Natural killer cell treated with Interleukin-12 subunit alpha and Interleukin-12 subunit beta and Interleukin-15 and Interleukin-18, amount 100 ng/mL, for 72 hours (primary cell): Measurements from ENCODE around the gene SCML1. TPM values are rescaled to one million over a fixed set of nuclear protein-coding genes. Genes with fewer than 3 reads are reported as not detected.

Experiments
- ATAC-seq, 2 donors: fragments of 150-1000 bp; cut with Tn5 transposase in 1 of 2; sonication (Bioruptor Pico), chemical (Tn5 transposase) in 1 of 2; 2 replicates each; pipeline ENCODE4 v1.10.0; 2021
- DNase-seq: peaks from one replicate; pipeline ENCODE4 v3.0.0; 2022; ENCODE audit warnings: low spot score
- H3K27ac Mint-ChIP-seq, 2 donors: 1 replicate in 1 of 2; 2 replicates in 1 of 2; pipeline ENCODE4 v1.8.0; 2022; ENCODE audit warnings: mixed read lengths in 2 of 2, mild to moderate bottlenecking in 1 of 2, moderate library complexity in 1 of 2
- H3K27me3 Mint-ChIP-seq, 2 donors: 1 replicate in 1 of 2; 2 replicates in 1 of 2; pipeline ENCODE4 v1.8.0; 2022; ENCODE audit warnings: mixed read lengths in 2 of 2
- H3K36me3 Mint-ChIP-seq: one replicate; pipeline ENCODE4 v1.8.0; 2022; ENCODE audit warnings: mixed read lengths
- H3K4me1 Mint-ChIP-seq, 2 donors: 1 replicate in 1 of 2; 2 replicates in 1 of 2; pipeline ENCODE4 v1.8.0; 2022; ENCODE audit warnings: low read depth in 2 of 2, mixed read lengths in 2 of 2, mild to moderate bottlenecking in 1 of 2
- H3K4me3 Mint-ChIP-seq: one replicate; pipeline ENCODE4 v1.8.0; 2022; ENCODE audit warnings: mixed read lengths
- H3K9me3 Mint-ChIP-seq: 2 replicates; pipeline ENCODE4 v1.8.0; 2022; ENCODE audit warnings: mixed read lengths
- total RNA-seq, 2 donors: library from RNA; stranded (reverse); gene quantifications; one replicate each; pipeline ENCODE4 v1.2.3, GENCODE V29; 2022

SCML1 gene
- total RNA-seq, 2 donors from 2014 or later = 0.93 to 1.1 TPM

- H3K4me3 Mint-ChIP-seq = no peak overlapping the region
These were observed 17.6 kb upstream of the SCML1 start for GRCh38 chrX:17719711-17720110.

DNA sequence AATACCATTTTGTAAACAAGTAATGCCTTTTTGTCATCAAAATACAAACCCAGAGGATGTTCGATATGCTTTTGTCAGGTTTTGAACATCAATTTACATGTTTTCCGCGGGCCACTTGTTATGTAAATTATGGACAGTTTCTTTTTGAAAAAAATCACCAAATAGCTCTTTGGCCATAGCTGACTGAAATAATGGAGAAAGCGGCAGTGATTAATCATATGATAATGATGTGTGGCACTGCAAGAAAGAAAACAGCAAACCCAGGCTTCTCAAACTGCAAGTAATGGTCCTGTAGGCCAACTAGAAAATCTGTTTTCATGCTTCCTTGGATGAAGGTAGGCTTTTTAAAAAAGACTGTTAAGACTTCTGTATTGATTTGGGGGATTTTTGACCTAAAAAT lies 15.6 kb upstream of the SCML1 start:
- no peaks in the 10 kb centered on the region for H3K9me3 Mint-ChIP-seq
- H3K36me3 Mint-ChIP-seq = no peaks in the 10 kb centered on the region
- H3K27ac Mint-ChIP-seq = no peak overlapping the region
- peaks cover 8 to 16% of the 10 kb centered on the region in 2 donors for H3K27me3 Mint-ChIP-seq
- H3K4me3 Mint-ChIP-seq = no peak overlapping the region
- DNase-seq = no peak
- ATAC-seq = no peak
- no peaks in the 10 kb centered on the region for H3K4me1 Mint-ChIP-seq

More at GRCh38 chrX:17719711-17720110, 17.6 kb upstream of the SCML1 start:
- H3K27ac Mint-ChIP-seq = no peak overlapping the region
- no peaks in the 10 kb centered on the region for H3K36me3 Mint-ChIP-seq
- H3K4me1 Mint-ChIP-seq = no peaks in the 10 kb centered on the region
- H3K27me3 Mint-ChIP-seq = peaks cover 8 to 19% of the 10 kb centered on the region in 2 donors
- DNase-seq (no peak), ATAC-seq (no peak)
- H3K9me3 Mint-ChIP-seq = no peaks in the 10 kb centered on the region

DNA sequence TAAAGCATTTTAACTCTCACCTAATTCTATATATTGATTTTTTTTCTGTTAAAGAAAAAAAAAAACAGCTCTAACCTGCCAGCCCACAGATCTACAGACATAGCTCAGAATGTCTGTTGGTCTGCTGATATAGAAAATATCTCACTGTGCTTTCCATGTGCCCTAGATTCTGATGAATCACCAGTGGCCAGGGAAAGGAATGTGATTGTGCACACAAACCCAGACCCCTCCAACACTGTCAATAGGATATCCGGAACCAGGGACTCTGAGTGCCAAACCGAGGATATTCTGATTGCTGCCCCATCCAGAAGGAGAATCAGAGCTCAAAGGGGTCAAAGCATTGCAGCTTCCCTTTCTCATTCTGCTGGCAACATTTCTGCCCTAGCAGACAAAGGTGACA lies 12.1 kb upstream of the SCML1 start:
- ATAC-seq (no peak), DNase-seq (no peak)
- H3K27ac Mint-ChIP-seq = no peak overlapping the region
- H3K9me3 Mint-ChIP-seq = no peaks in the 10 kb centered on the region
- H3K27me3 Mint-ChIP-seq = peaks cover 14% of the 10 kb centered on the region in 2 donors
- no peaks in the 10 kb centered on the region for H3K4me1 Mint-ChIP-seq
- no peaks in the 10 kb centered on the region for H3K36me3 Mint-ChIP-seq
- H3K4me3 Mint-ChIP-seq = no peak overlapping the region

DNA sequence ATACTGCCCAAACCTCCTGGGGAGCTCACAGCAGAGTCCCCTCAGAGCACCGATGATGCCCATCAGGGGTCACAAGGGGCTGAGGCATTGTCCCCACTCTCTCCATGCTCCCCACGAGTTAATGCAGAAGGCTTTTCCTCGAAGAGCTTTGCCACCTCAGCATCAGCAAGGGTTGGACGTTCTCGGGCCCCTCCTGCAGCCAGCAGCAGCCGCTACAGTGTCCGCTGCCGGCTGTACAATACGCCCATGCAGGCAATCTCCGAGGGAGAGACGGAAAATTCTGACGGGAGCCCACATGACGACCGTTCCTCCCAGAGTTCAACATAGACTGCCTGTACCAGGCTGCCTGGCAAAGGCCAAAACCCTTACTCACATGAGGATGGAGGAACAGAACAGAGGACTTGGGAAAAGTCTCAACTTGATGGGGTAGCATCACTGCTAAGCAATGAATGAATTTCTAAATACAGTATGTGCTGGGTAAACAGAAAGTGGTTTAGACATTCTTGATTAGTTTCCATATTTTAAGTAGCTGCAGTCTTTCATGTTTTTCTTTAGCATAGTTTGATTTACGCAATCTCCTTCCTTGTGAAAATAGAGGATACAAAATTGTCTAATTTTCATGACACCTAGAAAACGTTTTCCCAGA lies 5.0 kb upstream of the SCML1 start:
- Mint-ChIP-seq H3K9me3 (no peaks in the 10 kb centered on the region), H3K36me3 (no peaks in the 10 kb centered on the region), H3K27ac (no peak overlapping the region), H3K27me3 (peaks cover 21 to 23% of the 10 kb centered on the region in 2 donors), H3K4me3 (no peak overlapping the region), H3K4me1 (no peaks in the 10 kb centered on the region)
- DNase-seq = no peak
- ATAC-seq = no peak

DNA sequence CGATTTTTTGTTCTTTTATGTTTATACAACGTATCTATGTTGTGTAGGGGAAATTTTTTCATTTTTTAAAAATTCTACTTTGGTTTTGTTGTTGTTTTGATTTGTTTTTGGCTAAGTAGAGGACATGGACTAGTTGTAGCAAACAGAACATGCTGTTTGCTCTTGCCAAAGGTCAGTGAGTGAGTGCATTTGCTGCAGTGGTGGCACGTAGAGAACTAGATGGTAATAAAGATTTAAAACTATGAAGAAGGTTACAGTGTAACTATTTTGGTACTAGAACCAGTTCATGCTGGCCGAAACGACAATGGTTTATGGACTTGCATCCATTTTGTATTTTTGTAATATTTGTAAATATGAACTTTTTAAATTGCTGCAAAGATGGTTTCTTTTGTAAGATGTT lies 1.9 kb upstream of the SCML1 start:
- ATAC-seq (no peak), DNase-seq (no peak)
- peaks cover 14 to 19% of the 10 kb centered on the region in 2 donors for H3K4me1 Mint-ChIP-seq
- H3K27me3 Mint-ChIP-seq = peaks cover 26 to 27% of the 10 kb centered on the region in 2 donors
- H3K9me3 Mint-ChIP-seq = no peaks in the 10 kb centered on the region
- peaks cover 5% of the 10 kb centered on the region for H3K36me3 Mint-ChIP-seq
- no peak overlapping the region for H3K4me3 Mint-ChIP-seq
- H3K27ac Mint-ChIP-seq = no peak overlapping the region

- peaks cover 14 to 19% of the 10 kb centered on the region in 2 donors for H3K4me1 Mint-ChIP-seq
- ATAC-seq = no peak
- peaks cover 26 to 29% of the 10 kb centered on the region in 2 donors for H3K27me3 Mint-ChIP-seq
- no peak overlapping the region for H3K27ac Mint-ChIP-seq
- peaks cover 5% of the 10 kb centered on the region for H3K36me3 Mint-ChIP-seq
- H3K9me3 Mint-ChIP-seq = no peaks in the 10 kb centered on the region
- DNase-seq = no peak
- H3K4me3 Mint-ChIP-seq = no peak overlapping the region
These were observed 826 bp upstream of the SCML1 start for GRCh38 chrX:17736478-17736855.

DNA sequence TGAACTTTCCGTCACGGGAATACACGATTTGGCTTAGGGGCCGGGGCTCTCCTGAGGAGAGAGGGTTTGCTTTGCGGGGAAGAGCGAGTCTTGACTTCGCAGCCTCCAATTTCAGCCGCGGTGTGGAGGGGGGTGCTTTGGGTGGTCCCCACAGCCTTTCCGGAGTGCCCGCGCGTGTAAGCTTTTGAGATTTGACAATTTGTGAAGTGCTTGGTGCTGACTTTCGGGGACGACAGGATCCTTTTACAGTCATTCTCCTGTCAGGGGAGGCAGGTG lies 355 bp downstream of the SCML1 start:
- H3K4me1 Mint-ChIP-seq = peaks cover 14 to 19% of the 10 kb centered on the region in 2 donors
- DNase-seq (no peak), ATAC-seq (peak in 1 of 2 donors; percentile 33)
- peak overlapping the region; percentile 79 for H3K4me3 Mint-ChIP-seq
- H3K9me3 Mint-ChIP-seq = no peaks in the 10 kb centered on the region
- peaks cover 25 to 26% of the 10 kb centered on the region in 2 donors for H3K27me3 Mint-ChIP-seq
- no peak overlapping the region for H3K27ac Mint-ChIP-seq
- peaks cover 5% of the 10 kb centered on the region for H3K36me3 Mint-ChIP-seq

DNA sequence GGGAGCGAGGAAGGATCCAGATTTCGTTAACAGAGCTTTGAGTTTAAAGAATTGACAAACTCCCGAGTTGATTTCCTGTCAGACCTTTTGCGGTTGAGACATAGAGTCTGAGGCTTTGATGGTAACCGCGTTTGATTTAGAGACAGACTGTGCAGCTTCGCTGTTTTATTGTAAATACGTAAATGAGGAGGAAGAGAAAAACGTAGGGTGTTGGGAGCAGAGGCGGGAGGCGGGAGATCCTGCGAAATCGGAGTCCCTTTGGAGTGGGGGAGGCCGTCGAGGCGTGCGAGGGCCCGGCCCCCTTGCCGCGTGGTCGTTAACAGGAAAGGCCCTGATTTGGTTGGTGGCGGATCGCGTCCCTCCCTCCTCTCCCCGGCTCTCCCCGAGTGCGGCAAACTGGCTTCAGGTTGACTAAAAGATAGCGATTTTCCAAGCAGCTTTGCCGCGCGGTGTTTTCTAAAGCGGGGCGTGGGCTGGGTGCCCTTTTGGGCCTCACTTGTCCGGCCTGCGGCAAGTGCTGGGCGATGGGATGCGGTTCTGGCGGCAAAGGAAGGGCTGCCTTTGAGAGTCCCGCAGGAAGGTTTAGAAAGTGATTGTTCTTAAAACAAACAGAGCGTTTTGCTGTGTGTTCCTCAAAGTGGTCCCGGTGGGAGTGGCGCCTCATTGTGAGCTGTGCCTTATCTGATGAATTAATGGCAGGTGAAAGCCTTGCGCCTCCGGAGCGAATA lies 857 bp downstream of the SCML1 start:
- Mint-ChIP-seq H3K36me3 (peaks cover 5% of the 10 kb centered on the region), H3K9me3 (no peaks in the 10 kb centered on the region), H3K4me1 (peaks cover 14 to 19% of the 10 kb centered on the region in 2 donors), H3K27ac (peak overlapping the region in 1 of 2 donors; percentile 50), H3K4me3 (peak overlapping the region; percentile 79), H3K27me3 (peaks cover 26% of the 10 kb centered on the region in 2 donors)
- DNase-seq = no peak
- peak in 1 of 2 donors; percentile 13 for ATAC-seq

- Mint-ChIP-seq H3K9me3 (no peaks in the 10 kb centered on the region), H3K4me3 (peak overlapping the region; percentile 79), H3K4me1 (peaks cover 14 to 19% of the 10 kb centered on the region in 2 donors), H3K27ac (peak overlapping the region; percentile 5 to 50), H3K36me3 (peaks cover 5% of the 10 kb centered on the region), H3K27me3 (peaks cover 22 to 25% of the 10 kb centered on the region in 2 donors)
- DNase-seq (no peak), ATAC-seq (no peak)
These were observed 1.6 kb downstream of the SCML1 start for GRCh38 chrX:17738737-17739535.

DNA sequence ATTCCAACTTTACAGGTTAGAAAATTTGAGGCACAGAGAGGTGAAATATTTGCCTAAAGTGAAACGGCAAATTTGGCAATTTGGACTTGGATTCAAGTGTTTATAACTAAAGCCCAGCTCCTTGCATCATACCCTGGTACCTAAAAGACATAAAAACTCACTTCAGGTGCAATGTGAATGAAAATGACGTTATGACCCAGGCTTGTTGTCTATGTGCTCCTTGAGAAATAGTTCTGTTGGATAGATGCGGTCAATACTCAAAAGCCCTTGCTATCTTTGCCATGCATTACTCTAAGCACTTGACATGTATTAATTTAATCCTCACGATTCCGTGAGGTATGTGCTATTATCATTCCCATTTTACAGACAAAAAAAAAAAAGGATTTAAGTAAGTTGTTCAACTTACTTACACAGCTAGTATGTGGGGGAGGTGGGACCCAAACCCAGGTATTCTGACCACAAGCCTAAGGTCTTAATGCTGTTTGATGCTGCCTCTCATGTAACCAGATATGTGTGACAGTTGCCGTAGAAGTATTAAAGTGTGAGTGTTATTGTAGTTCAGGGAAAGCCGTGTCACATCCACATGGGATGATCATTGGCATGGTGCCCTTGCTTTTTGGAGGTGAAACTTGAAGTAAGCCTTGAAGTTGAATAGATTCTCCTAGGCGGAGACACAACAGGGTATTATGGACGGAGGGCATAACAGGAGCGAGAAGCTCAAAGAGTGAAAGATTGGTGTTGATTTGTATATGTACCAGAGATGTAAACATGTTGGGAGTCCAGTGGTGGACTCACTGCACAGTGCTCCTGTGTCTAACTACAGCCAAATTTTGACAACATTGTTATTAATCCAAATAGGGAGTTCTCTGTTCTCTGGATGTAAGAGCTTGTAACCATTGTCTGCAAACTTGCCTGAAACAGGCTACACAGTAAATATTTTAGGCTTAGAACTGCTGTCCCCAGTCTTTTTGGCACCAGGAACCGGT lies 3.1 kb downstream of the SCML1 start:
- Mint-ChIP-seq H3K36me3 (peaks cover 5% of the 10 kb centered on the region), H3K27me3 (peaks cover 15 to 20% of the 10 kb centered on the region in 2 donors), H3K4me3 (no peak overlapping the region), H3K27ac (no peak overlapping the region), H3K9me3 (no peaks in the 10 kb centered on the region), H3K4me1 (peaks cover 14 to 19% of the 10 kb centered on the region in 2 donors)
- ATAC-seq (no peak), DNase-seq (no peak)

DNA sequence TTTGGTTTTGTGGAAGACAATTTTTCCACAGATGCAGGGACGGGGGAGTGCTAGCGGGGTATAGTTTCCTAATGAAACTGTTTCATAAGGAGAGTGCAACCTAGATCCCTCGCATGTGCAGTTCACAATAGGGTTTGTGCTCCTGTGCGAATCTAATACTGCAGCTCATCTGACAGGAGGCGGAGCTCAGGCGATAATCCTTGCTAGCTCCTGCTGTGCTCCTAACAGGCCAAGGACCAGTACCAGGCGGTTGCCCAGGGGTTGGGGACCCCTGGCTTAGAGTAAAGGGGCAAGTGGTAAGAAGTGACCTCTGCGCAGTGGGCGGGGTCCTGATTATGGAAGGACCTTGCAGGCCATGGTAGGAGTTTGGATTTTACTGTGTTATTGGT lies 3.8 kb downstream of the SCML1 start:
- Mint-ChIP-seq H3K4me3 (no peak overlapping the region), H3K27ac (no peak overlapping the region), H3K4me1 (peaks cover 14 to 19% of the 10 kb centered on the region in 2 donors), H3K36me3 (peaks cover 5% of the 10 kb centered on the region), H3K9me3 (no peaks in the 10 kb centered on the region), H3K27me3 (peaks cover 20% of the 10 kb centered on the region in 2 donors)
- DNase-seq (no peak), ATAC-seq (no peak)

GRCh38 chrX:17743913-17744312 lies 6.6 kb downstream of the SCML1 start:
- H3K9me3 Mint-ChIP-seq = no peaks in the 10 kb centered on the region
- DNase-seq = no peak
- H3K27me3 Mint-ChIP-seq = peaks cover 16 to 23% of the 10 kb centered on the region in 2 donors
- H3K4me3 Mint-ChIP-seq = no peak overlapping the region
- H3K4me1 Mint-ChIP-seq = peaks cover 5 to 6% of the 10 kb centered on the region in 2 donors
- ATAC-seq = no peak
- peaks cover 1% of the 10 kb centered on the region for H3K36me3 Mint-ChIP-seq
- no peak overlapping the region for H3K27ac Mint-ChIP-seq

- no peaks in the 10 kb centered on the region for H3K9me3 Mint-ChIP-seq
- peaks cover 13 to 18% of the 10 kb centered on the region in 2 donors for H3K27me3 Mint-ChIP-seq
- no peaks in the 10 kb centered on the region for H3K4me1 Mint-ChIP-seq
- no peak for DNase-seq
- no peak overlapping the region for H3K4me3 Mint-ChIP-seq
- no peaks in the 10 kb centered on the region for H3K36me3 Mint-ChIP-seq
- ATAC-seq = no peak
- H3K27ac Mint-ChIP-seq = no peak overlapping the region
These were observed 7.7 kb downstream of the SCML1 start for GRCh38 chrX:17744896-17745523.
